Endodermal cell (in vitro differentiated cells): Measurements from ENCODE around the gene AGBL1. TPM values are rescaled to one million over a fixed set of nuclear protein-coding genes. Genes with fewer than 3 reads are reported as not detected.

ENCODE experiments used
- DNase-seq: peaks from one replicate; pipeline ENCODE4 v3.0.0-alpha.2; 2017
- H3K27ac ChIP-seq: 2 replicates; pipeline ENCODE4 v1.5.1; 2013; ENCODE audit warnings: mild to moderate bottlenecking, low read depth, low read length, moderate library complexity
- H3K27me3 ChIP-seq: 2 replicates; pipeline ENCODE4 v1.6.1; 2013; ENCODE audit warnings: mild to moderate bottlenecking, low read length, moderate library complexity; ENCODE audit not compliant: insufficient read depth, control insufficient read depth, poor library complexity, severe bottlenecking
- H3K36me3 ChIP-seq: 2 replicates; pipeline ENCODE4 v1.7.0; 2013; ENCODE audit warnings: mild to moderate bottlenecking, low read length, moderate library complexity; ENCODE audit not compliant: control insufficient read depth, insufficient read depth
- H3K4me1 ChIP-seq: one replicate; pipeline ENCODE4 v1.7.0; 2013; ENCODE audit warnings: low read length; ENCODE audit not compliant: control insufficient read depth, insufficient read depth
- H3K4me3 ChIP-seq: 2 replicates; pipeline ENCODE4 v1.5.1; 2013; ENCODE audit warnings: mild to moderate bottlenecking, low read length, moderate library complexity
- H3K9ac ChIP-seq: 2 replicates; pipeline ENCODE4 v1.6.1; 2013; ENCODE audit warnings: mild to moderate bottlenecking, low read length, moderate library complexity; ENCODE audit not compliant: poor library complexity, severe bottlenecking; ENCODE audit errors: extremely low read depth
- H3K9me3 ChIP-seq: 2 replicates; pipeline ENCODE4 v1.6.1; 2013; ENCODE audit warnings: mild to moderate bottlenecking, low read length, moderate library complexity; ENCODE audit not compliant: control insufficient read depth
- H3K27ac Mint-ChIP-seq: 2 replicates; pipeline ENCODE4 v1.8.0; 2020; ENCODE audit warnings: mixed read lengths
- H3K27me3 Mint-ChIP-seq: 2 replicates; pipeline ENCODE4 v1.8.0; 2021; ENCODE audit warnings: mild to moderate bottlenecking, mixed read lengths; ENCODE audit not compliant: insufficient read depth
- H3K36me3 Mint-ChIP-seq: 2 replicates; pipeline ENCODE4 v1.8.0; 2020; ENCODE audit warnings: low read depth, mixed read lengths
- H3K4me1 Mint-ChIP-seq: 2 replicates; pipeline ENCODE4 v1.8.0; 2020; ENCODE audit warnings: mixed read lengths
- H3K4me3 Mint-ChIP-seq: 2 replicates; pipeline ENCODE4 v1.8.0; 2020; ENCODE audit warnings: mild to moderate bottlenecking, moderate library complexity, mixed read lengths
- H3K9me3 Mint-ChIP-seq: 2 replicates; pipeline ENCODE4 v1.8.0; 2020; ENCODE audit warnings: mild to moderate bottlenecking, mixed read lengths
- WGBS, 2 experiments: methylation state at CpG; one replicate each; pipeline versions ENCODE4 v1.1.5 to v1.1.7; 2013; ENCODE audit warnings: missing lambda C conversion rate in 2 of 2, mixed read lengths in 1 of 2; ENCODE audit not compliant: insufficient coverage in 1 of 2, insufficient read length in 1 of 2; 5-methylcytosine and 5-hydroxymethylcytosine counted together
- total RNA-seq, 2 donors: library from RNA; stranded (reverse); fragmentation: NEBNext Ultra II Directional in 1 of 2; extraction: Animal tissue kit (Norgen Biotek cat#: 25700) in 1 of 2; gene quantifications; 2 replicates in 1 of 2; 3 replicates in 1 of 2; pipeline ENCODE4 v1.2.1, GENCODE V29; 2021
- TF ChIP-seq, protein P1 (sequence below): fragments of 200-600 bp; sonication (generic); conservative IDR thresholded peaks from 2 replicates; pipeline ENCODE4 v1.5.0; 2021; ENCODE audit warnings: antibody characterized with exemption, mild to moderate bottlenecking

The AGBL1 gene
- total RNA-seq, 2 donors from 2014 or later: 0.07 to 0.11 TPM

GRCh38 chr15:86762874-86763273, 683.2 kb downstream of the AGBL1 start:
- no peaks in the 10 kb centered on the region for H3K36me3 Mint-ChIP-seq
- no peaks in the 10 kb centered on the region for H3K9me3 Mint-ChIP-seq
- no peak overlapping the region for H3K4me3 Mint-ChIP-seq
- no peak overlapping the region for H3K4me3 ChIP-seq
- no peak for DNase-seq
- no peak overlapping the region for H3K27ac ChIP-seq
- H3K9ac ChIP-seq: no peak overlapping the region
- H3K27me3 Mint-ChIP-seq: no peaks in the 10 kb centered on the region
- H3K27me3 ChIP-seq: no peaks in the 10 kb centered on the region
- no peaks in the 10 kb centered on the region for H3K36me3 ChIP-seq
- H3K4me1 Mint-ChIP-seq: no peaks in the 10 kb centered on the region
- no peaks in the 10 kb centered on the region for H3K4me1 ChIP-seq
- no peak overlapping the region for H3K27ac Mint-ChIP-seq
- 80% methylated on average over 1 of the region's 2 CpGs; no CpG with 5 or more reads in 1 of the 2 experiments for WGBS, 2 experiments
- no peaks in the 10 kb centered on the region for H3K9me3 ChIP-seq
- TF ChIP-seq, protein P1, sequence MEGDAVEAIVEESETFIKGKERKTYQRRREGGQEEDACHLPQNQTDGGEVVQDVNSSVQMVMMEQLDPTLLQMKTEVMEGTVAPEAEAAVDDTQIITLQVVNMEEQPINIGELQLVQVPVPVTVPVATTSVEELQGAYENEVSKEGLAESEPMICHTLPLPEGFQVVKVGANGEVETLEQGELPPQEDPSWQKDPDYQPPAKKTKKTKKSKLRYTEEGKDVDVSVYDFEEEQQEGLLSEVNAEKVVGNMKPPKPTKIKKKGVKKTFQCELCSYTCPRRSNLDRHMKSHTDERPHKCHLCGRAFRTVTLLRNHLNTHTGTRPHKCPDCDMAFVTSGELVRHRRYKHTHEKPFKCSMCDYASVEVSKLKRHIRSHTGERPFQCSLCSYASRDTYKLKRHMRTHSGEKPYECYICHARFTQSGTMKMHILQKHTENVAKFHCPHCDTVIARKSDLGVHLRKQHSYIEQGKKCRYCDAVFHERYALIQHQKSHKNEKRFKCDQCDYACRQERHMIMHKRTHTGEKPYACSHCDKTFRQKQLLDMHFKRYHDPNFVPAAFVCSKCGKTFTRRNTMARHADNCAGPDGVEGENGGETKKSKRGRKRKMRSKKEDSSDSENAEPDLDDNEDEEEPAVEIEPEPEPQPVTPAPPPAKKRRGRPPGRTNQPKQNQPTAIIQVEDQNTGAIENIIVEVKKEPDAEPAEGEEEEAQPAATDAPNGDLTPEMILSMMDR: no peak

- Histone ChIP-seq H3K36me3 (no peaks in the 10 kb centered on the region), H3K9ac (no peak overlapping the region), H3K4me3 (no peak overlapping the region), H3K4me1 (no peaks in the 10 kb centered on the region), H3K27ac (no peak overlapping the region), H3K9me3 (no peaks in the 10 kb centered on the region), H3K27me3 (no peaks in the 10 kb centered on the region)
- no peak for DNase-seq
- H3K4me3 Mint-ChIP-seq: no peak overlapping the region
- H3K27ac Mint-ChIP-seq: no peak overlapping the region
- 94 to 100% methylated on average over 2 to 3 of the region's 3 CpGs for WGBS, 2 experiments
- H3K4me1 Mint-ChIP-seq: peaks cover 7% of the 10 kb centered on the region
- H3K9me3 Mint-ChIP-seq: no peaks in the 10 kb centered on the region
- TF ChIP-seq, protein P1: no peak
- no peaks in the 10 kb centered on the region for H3K27me3 Mint-ChIP-seq
- H3K36me3 Mint-ChIP-seq: no peaks in the 10 kb centered on the region
Observed at GRCh38 chr15:86764021-86764420, 684.4 kb downstream of the AGBL1 start.

DNA sequence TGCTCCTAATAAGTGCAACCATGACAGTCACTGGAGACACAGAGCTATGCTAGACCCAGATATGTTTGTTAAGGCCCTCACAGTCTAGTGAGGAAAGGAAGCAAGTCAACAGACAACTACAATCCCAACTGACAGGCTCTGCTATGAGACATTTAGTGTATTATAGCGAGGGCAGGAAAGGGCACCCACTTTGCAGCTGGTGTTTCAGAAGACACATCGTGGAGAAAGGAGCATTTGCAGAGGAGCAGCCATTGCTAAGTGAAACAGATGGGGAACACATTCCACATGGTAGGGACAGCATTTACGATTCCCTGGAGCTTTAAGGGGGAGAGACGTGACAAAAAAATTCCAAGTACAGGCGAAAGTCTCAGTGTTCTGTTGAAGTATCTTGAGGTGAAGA, 685.6 kb downstream of the AGBL1 start:
- Histone ChIP-seq H3K9ac (no peak overlapping the region), H3K27me3 (no peaks in the 10 kb centered on the region), H3K27ac (no peak overlapping the region), H3K4me3 (no peak overlapping the region), H3K4me1 (no peaks in the 10 kb centered on the region), H3K9me3 (no peaks in the 10 kb centered on the region), H3K36me3 (no peaks in the 10 kb centered on the region)
- no peaks in the 10 kb centered on the region for H3K9me3 Mint-ChIP-seq
- no peak for DNase-seq
- H3K4me3 Mint-ChIP-seq: no peak overlapping the region
- H3K4me1 Mint-ChIP-seq: peaks cover 8% of the 10 kb centered on the region
- H3K27ac Mint-ChIP-seq: no peak overlapping the region
- 94 to 100% methylated on average over 3 to 5 of the region's 5 CpGs for WGBS, 2 experiments
- no peaks in the 10 kb centered on the region for H3K27me3 Mint-ChIP-seq
- TF ChIP-seq, protein P1: no peak
- no peaks in the 10 kb centered on the region for H3K36me3 Mint-ChIP-seq
